SK-N-SH (cell line): Measurements from ENCODE around the gene TNN. TPM values are rescaled to one million over a fixed set of nuclear protein-coding genes. Genes with fewer than 3 reads are reported as not detected.

Experiments
- CTCF ChIA-PET: fragments of 300-600, 350-600 bp; formaldehyde crosslinking; extraction: SDS; loops from one replicate; lab custom pipeline; 2021; lab: Yijun Ruan, JAX
- POLR2A ChIA-PET: fragments of 350-600 bp; sonication (Branson Sonifier 250); formaldehyde crosslinking; extraction: SDS; loops from one replicate; lab custom pipeline; 2020; ENCODE audit warnings: antibody characterized with exemption, inconsistent platforms; lab: Yijun Ruan, JAX
- DNase-seq: peaks from one replicate; pipeline ENCODE4 v3.0.0; 2012
- H2AFZ ChIP-seq: fragments of 200-600 bp; sonication (generic); 2 replicates; pipeline ENCODE4 v1.8.1; 2016; ENCODE audit warnings: antibody characterized with exemption, mild to moderate bottlenecking, low read depth
- H3F3A ChIP-seq: fragments of 200-600 bp; sonication (generic); replicated peaks from 2 replicates; pipeline ENCODE3; 2016; ENCODE audit warnings: antibody characterized with exemption, mild to moderate bottlenecking; ENCODE audit not compliant: insufficient read depth
- H3K27ac ChIP-seq, 2 experiments: fragments of 200-500 bp in 1 of 2; fragments of 200-600 bp in 1 of 2; sonication (Bioruptor generic) in 1 of 2; sonication (generic), shearing (Covaris generic) in 1 of 2; 2 replicates each; pipeline versions ENCODE4 v1.5.1 to v1.6.1; 2014 to 2016; ENCODE audit warnings: low read depth in 2 of 2, inconsistent platforms in 1 of 2, low read length in 1 of 2, mild to moderate bottlenecking in 1 of 2, mixed read lengths in 1 of 2
- H3K27me3 ChIP-seq: fragments of 200-600 bp; sonication (generic), shearing (Covaris generic); 2 replicates; pipeline ENCODE4 v1.6.1; 2016; ENCODE audit warnings: mixed run types; ENCODE audit not compliant: insufficient read depth
- H3K36me3 ChIP-seq, 2 experiments: fragments of 200-500 bp in 1 of 2; fragments of 200-600 bp in 1 of 2; sonication (Bioruptor generic) in 1 of 2; sonication (generic) in 1 of 2; replicated peaks in 1 of 2; 2 replicates each; pipeline versions ENCODE3 to v1.5.1; 2014 to 2016; ENCODE audit warnings: low read length in 1 of 2, mild to moderate bottlenecking in 1 of 2; ENCODE audit not compliant: insufficient read depth in 2 of 2, control insufficient read depth in 1 of 2
- H3K4me1 ChIP-seq, 2 experiments: fragments of 200-500 bp in 1 of 2; fragments of 200-600 bp in 1 of 2; sonication (Bioruptor generic) in 1 of 2; sonication (generic), shearing (Covaris generic) in 1 of 2; 2 replicates each; pipeline versions ENCODE4 v1.5.1 to v1.6.1; 2014 to 2016; ENCODE audit warnings: low read depth in 1 of 2, low read length in 1 of 2, mixed run types in 1 of 2; ENCODE audit not compliant: insufficient read depth in 2 of 2, control insufficient read depth in 1 of 2
- H3K4me2 ChIP-seq: fragments of 200-600 bp; sonication (generic), shearing (Covaris generic); 2 replicates; pipeline ENCODE4 v1.6.1; 2017; ENCODE audit warnings: mixed run types
- H3K4me3 ChIP-seq, 2 experiments: fragments of 200-500 bp in 1 of 2; fragments of 200-600 bp in 1 of 2; sonication (Bioruptor generic) in 1 of 2; sonication (generic), shearing (Covaris generic) in 1 of 2; 2 replicates each; pipeline versions ENCODE4 v1.5.1 to v1.8.1; 2014 to 2016; ENCODE audit warnings: low read depth in 2 of 2, inconsistent platforms in 1 of 2, low read length in 1 of 2, mild to moderate bottlenecking in 1 of 2, mixed read lengths in 1 of 2, moderate library complexity in 1 of 2
- H3K79me2 ChIP-seq: fragments of 200-600 bp; sonication (generic); 2 replicates; pipeline ENCODE4 v1.8.1; 2017; ENCODE audit warnings: mild to moderate bottlenecking; ENCODE audit not compliant: insufficient read depth
- H3K9ac ChIP-seq: fragments of 200-600 bp; sonication (generic); 2 replicates; pipeline ENCODE4 v1.6.1; 2017; ENCODE audit warnings: mixed run types
- H3K9me2 ChIP-seq: fragments of 200-600 bp; sonication (generic); 2 replicates; pipeline ENCODE4 v1.6.1; 2017; ENCODE audit warnings: mixed run types
- H3K9me3 ChIP-seq: fragments of 200-600 bp; sonication (generic); 2 replicates; pipeline ENCODE4 v1.6.1; 2017; ENCODE audit warnings: mixed run types, mild to moderate bottlenecking, moderate library complexity
- H4K20me1 ChIP-seq: fragments of 200-600 bp; sonication (generic); 2 replicates; pipeline ENCODE4 v1.6.1; 2017; ENCODE audit warnings: mild to moderate bottlenecking, mixed run types; ENCODE audit not compliant: insufficient read depth
- ELF1 ChIP-seq: IDR thresholded peaks from 2 replicates; pipeline ENCODE4 v1.4.0; 2012
- EP300 ChIP-seq, 2 experiments: IDR thresholded peaks; 2 replicates each; pipeline versions ENCODE4 v1.4.0 to v1.6.1; 2012; ENCODE audit warnings: borderline replicate concordance in 1 of 2, low read depth in 1 of 2, low read length in 1 of 2
- EZH2phosphoT487 ChIP-seq: fragments of 200-600 bp; sonication (generic); IDR thresholded peaks from 2 replicates; pipeline ENCODE4 v1.6.1; 2017; ENCODE audit warnings: low read depth, mixed run types, mild to moderate bottlenecking, antibody characterized with exemption, moderate library complexity, borderline replicate concordance
- FOXJ3 ChIP-seq: sonication (generic); formaldehyde crosslinking; IDR thresholded peaks from 2 replicates; pipeline ENCODE4 v1.5.1; 2020; ENCODE audit warnings: mild to moderate bottlenecking, missing genetic modification reagents
- FOXM1 ChIP-seq: IDR thresholded peaks from 2 replicates; pipeline ENCODE4 v1.4.0; 2012; ENCODE audit warnings: low read depth, mild to moderate bottlenecking
- GABPA ChIP-seq: IDR thresholded peaks from 2 replicates; pipeline ENCODE4 v1.4.0; 2012; ENCODE audit warnings: low read depth, mild to moderate bottlenecking
- MEF2A ChIP-seq: IDR thresholded peaks from 2 replicates; pipeline ENCODE4 v1.4.0; 2012; ENCODE audit warnings: low read depth, borderline replicate concordance
- MXI1 ChIP-seq: IDR thresholded peaks from 2 replicates; pipeline ENCODE4 v1.6.1; 2012; ENCODE audit warnings: mild to moderate bottlenecking, low read depth, low read length, improper control_type of control experiment
- NRF1 ChIP-seq: IDR thresholded peaks from 2 replicates; pipeline ENCODE4 v1.6.1; 2012; ENCODE audit warnings: low read depth, mild to moderate bottlenecking, low read length
- POLR2AphosphoS5 ChIP-seq: IDR thresholded peaks from 2 replicates; pipeline ENCODE4 v1.6.1; 2012; ENCODE audit warnings: low read depth, low read length
- RAD21 ChIP-seq: IDR thresholded peaks from 2 replicates; pipeline ENCODE4 v1.6.1; 2012; ENCODE audit warnings: mild to moderate bottlenecking, low read length
- RFX5 ChIP-seq: IDR thresholded peaks from 2 replicates; pipeline ENCODE4 v1.6.1; 2012; ENCODE audit warnings: mild to moderate bottlenecking, improper control_type of control experiment, low read length
- TCF12 ChIP-seq: IDR thresholded peaks from 2 replicates; pipeline ENCODE4 v1.4.0; 2012
- WGBS: methylation state at CpG from one replicate; pipeline ENCODE4 v1.1.6; 2017; ENCODE audit warnings: low lambda C conversion rate; 5-methylcytosine and 5-hydroxymethylcytosine counted together
- polyA plus RNA-seq, 3 experiments: library from polyadenylated mRNA; depleted of rRNA; stranded (reverse); fragments of >200 nt; gene quantifications; 2 replicates each; pipeline ENCODE4 v1.2.3, GENCODE V29; 2012
- TF ChIP-seq, protein P1 (sequence below): IDR thresholded peaks from 2 replicates; pipeline ENCODE4 v1.6.1; 2012; ENCODE audit warnings: mild to moderate bottlenecking, low read depth, low read length, moderate library complexity
- TF ChIP-seq, protein P2 (sequence below): IDR thresholded peaks from 2 replicates; pipeline ENCODE4 v1.4.0; 2012; ENCODE audit warnings: low read depth, borderline replicate concordance

TNN gene
- polyA plus RNA-seq, 1 of the 3 experiments (the other 2 are of a cell fraction) = not detected

DNA sequence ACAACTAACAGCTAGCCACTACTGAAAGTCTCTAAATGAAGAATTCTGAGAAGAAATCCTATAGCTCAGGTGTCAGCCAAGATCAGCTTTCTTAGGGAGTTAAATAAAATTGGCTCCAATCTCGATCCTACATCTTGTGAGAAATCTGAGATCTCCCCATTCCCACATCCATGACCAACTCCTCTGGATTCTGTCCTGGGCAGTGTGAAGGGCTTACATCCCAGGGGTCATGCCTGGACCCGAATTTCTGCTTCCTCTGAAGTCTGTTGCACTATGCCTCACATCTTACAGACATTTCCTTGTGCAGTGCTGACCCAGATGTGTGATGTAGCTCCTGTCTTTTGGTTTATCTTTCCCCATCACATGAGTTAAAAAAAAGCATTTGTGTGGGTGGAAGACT, 4.8 kb upstream of the TNN start:
- POLR2A ChIA-PET = no interaction called here
- H3K9me2 ChIP-seq = no peaks in the 10 kb centered on the region
- CTCF ChIA-PET = no interaction called here

DNA sequence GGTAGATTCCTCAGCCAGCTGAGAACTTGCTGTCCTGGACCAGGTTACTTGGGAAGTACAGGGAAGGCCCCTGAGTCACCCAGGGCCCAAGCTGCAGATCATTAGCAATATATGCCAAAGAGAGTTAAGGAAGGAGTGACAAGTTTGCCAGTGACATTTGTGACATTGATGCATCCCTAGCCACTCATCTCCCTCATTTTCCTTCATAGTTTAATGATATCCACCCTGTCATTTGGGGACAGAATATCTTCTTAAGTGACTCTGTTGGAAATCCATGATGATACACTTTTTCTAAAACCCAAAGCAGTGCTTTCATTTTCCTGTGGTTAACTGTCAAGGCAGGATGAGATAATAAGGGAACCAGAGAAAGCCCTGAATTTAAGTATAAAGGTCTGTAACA, 3.2 kb downstream of the TNN start:
- CTCF ChIA-PET = no interaction called here
- DNase-seq = no peak
- TF ChIP-seq ELF1 (no peak), TCF12 (no peak), MEF2A (no peak), EP300 (IDR thresholded peaks at IDR 0.05; ENCODE audit: borderline replicate concordance in 1 of 2, low read depth in 1 of 2, low read length in 1 of 2) (no peak), MXI1 (no peak), FOXM1 (no peak)
- Histone ChIP-seq H3K27ac (no peak overlapping the region), H2AFZ (no peak overlapping the region), H3K4me3 (no peak overlapping the region), H3K27me3 (no peaks in the 10 kb centered on the region), H3K4me2 (no peak overlapping the region), H3K4me1 (peaks cover 0 to 4% of the 10 kb centered on the region in 2 experiments; a peak in 1 of 4 replicates), H3K9me3 (no peaks in the 10 kb centered on the region), H3K9me2 (no peaks in the 10 kb centered on the region), H3F3A (no peaks in the 10 kb centered on the region), H3K36me3 (no peaks in the 10 kb centered on the region), H3K9ac (no peak overlapping the region), H4K20me1 (no peaks in the 10 kb centered on the region), H3K79me2 (no peaks in the 10 kb centered on the region)
- POLR2A ChIA-PET = no interaction called here

More for the DNA sequence above, 4.8 kb upstream of the TNN start:
- H3K4me1 ChIP-seq = no peaks in the 10 kb centered on the region
- no peak overlapping the region for H3K4me2 ChIP-seq
- no peaks in the 10 kb centered on the region for H4K20me1 ChIP-seq
- H3F3A ChIP-seq = no peaks in the 10 kb centered on the region
- WGBS = 9% methylated on average over 2 of the region's 2 CpGs
- TF ChIP-seq GABPA (no peak), FOXJ3 (no peak), EZH2phosphoT487 (no peak), MEF2A (no peak), FOXM1 (no peak), NRF1 (no peak), EP300 (IDR thresholded peaks at IDR 0.05; ENCODE audit: borderline replicate concordance in 1 of 2, low read depth in 1 of 2, low read length in 1 of 2) (no peak), RAD21 (no peak), TCF12 (no peak), POLR2AphosphoS5 (no peak), RFX5 (no peak)
- TF ChIP-seq, protein P1, sequence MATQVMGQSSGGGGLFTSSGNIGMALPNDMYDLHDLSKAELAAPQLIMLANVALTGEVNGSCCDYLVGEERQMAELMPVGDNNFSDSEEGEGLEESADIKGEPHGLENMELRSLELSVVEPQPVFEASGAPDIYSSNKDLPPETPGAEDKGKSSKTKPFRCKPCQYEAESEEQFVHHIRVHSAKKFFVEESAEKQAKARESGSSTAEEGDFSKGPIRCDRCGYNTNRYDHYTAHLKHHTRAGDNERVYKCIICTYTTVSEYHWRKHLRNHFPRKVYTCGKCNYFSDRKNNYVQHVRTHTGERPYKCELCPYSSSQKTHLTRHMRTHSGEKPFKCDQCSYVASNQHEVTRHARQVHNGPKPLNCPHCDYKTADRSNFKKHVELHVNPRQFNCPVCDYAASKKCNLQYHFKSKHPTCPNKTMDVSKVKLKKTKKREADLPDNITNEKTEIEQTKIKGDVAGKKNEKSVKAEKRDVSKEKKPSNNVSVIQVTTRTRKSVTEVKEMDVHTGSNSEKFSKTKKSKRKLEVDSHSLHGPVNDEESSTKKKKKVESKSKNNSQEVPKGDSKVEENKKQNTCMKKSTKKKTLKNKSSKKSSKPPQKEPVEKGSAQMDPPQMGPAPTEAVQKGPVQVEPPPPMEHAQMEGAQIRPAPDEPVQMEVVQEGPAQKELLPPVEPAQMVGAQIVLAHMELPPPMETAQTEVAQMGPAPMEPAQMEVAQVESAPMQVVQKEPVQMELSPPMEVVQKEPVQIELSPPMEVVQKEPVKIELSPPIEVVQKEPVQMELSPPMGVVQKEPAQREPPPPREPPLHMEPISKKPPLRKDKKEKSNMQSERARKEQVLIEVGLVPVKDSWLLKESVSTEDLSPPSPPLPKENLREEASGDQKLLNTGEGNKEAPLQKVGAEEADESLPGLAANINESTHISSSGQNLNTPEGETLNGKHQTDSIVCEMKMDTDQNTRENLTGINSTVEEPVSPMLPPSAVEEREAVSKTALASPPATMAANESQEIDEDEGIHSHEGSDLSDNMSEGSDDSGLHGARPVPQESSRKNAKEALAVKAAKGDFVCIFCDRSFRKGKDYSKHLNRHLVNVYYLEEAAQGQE = no peak
- TF ChIP-seq, protein P2, sequence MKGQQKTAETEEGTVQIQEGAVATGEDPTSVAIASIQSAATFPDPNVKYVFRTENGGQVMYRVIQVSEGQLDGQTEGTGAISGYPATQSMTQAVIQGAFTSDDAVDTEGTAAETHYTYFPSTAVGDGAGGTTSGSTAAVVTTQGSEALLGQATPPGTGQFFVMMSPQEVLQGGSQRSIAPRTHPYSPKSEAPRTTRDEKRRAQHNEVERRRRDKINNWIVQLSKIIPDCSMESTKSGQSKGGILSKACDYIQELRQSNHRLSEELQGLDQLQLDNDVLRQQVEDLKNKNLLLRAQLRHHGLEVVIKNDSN = no peak
- no peak overlapping the region for H2AFZ ChIP-seq
- H3K9ac ChIP-seq = no peak overlapping the region
- H3K79me2 ChIP-seq = no peaks in the 10 kb centered on the region
- no peaks in the 10 kb centered on the region for H3K27me3 ChIP-seq
- H3K36me3 ChIP-seq = no peaks in the 10 kb centered on the region
- no peak overlapping the region for H3K4me3 ChIP-seq
- H3K9me3 ChIP-seq = no peaks in the 10 kb centered on the region
- no peak for DNase-seq
- H3K27ac ChIP-seq = no peak overlapping the region
